Measurements from ENCODE around the gene PRG3.

PRG3 gene

GRCh38 chr11:57419146-57419545 lies 38.2 kb upstream of the PRG3 start:
- no peak for TF ChIP-seq CTCF (IDR thresholded peaks at IDR 0.05; ENCODE audit: low read depth, low read length)
- H3K4me3 ChIP-seq (ENCODE audit: low read depth, low read length) = no peak overlapping the region

DNA sequence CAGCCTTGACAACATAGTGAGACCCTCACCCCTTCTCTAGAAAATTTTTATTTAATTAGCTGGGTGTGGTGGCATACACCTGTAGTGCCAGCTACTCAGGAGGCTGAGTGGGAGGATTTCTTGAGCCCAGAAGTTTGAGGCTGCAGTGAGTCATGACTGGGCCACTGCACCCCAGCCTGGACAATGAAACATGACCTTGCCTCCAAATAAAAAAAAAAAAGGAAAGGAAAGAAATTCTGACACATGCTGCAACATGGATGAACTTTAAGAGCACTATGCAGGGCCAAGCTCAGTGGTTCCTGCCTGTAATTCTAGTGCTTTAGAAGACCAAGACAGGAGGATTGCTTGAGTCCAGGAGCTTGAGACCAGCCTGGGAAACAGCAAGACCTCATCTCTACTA lies 37.2 kb upstream of the PRG3 start:
- no peak overlapping the region for H3K4me3 ChIP-seq (ENCODE audit: low read depth, low read length)
- TF ChIP-seq CTCF (IDR thresholded peaks at IDR 0.05; ENCODE audit: low read depth, low read length) = no peak

DNA sequence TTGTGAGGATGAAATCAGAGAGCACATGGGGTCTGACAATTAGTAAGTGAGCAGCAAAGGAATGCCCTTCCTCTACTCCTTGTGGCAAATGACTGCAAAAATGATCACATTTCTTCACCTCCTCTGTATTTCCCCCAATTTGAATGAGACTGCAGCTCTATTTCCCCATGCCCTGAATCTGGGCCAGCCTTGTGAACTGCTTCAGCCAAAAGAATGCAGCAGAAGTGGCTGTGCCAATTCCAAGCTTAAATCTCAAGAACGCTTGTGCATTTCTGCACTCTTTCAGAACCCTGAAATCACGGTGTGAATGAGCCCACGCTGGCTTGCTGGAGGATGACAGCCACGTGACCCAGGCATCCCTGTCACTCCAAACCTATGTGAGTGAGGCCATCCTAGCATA lies 36.1 kb upstream of the PRG3 start:
- no peak for TF ChIP-seq CTCF (IDR thresholded peaks at IDR 0.05; ENCODE audit: low read depth, low read length)
- H3K4me3 ChIP-seq (ENCODE audit: low read depth, low read length) = no peak overlapping the region

GRCh38 chr11:57416436-57416835 lies 35.5 kb upstream of the PRG3 start:
- H3K4me3 ChIP-seq (ENCODE audit: low read depth, low read length) = no peak overlapping the region
- TF ChIP-seq CTCF (IDR thresholded peaks at IDR 0.05; ENCODE audit: low read depth, low read length) = no peak

DNA sequence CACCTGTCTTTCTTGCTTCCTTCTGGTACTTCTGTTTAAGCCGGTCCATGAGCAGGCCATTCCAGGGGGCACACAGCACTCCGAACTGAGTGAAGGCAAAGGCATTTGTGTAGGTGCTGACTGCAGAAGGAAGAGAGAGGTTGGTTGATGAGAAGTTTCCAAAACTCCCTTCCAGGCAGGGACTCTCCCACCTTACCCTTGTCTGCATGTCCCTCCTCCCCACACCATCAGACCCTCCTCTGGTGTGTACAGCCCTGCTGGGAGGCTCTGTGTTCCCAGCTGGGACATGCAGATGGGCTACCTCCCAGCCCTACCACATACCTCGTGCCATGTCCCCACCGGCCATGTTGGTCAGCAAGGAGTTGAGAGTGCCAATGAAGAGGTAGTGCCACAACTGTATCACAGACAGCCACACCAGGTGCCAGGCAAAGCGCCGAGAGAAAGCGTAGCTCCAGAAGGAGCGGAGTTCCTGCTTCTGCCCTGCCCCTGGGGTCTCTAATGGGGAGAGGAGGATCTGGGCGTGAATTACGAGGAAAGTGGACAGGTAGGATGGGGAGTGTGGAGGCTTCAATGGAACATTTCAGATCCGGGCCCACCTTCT lies 33.8 kb upstream of the PRG3 start:
- no peak overlapping the region for H3K4me3 ChIP-seq (ENCODE audit: low read depth, low read length)
- no peak for TF ChIP-seq CTCF (IDR thresholded peaks at IDR 0.05; ENCODE audit: low read depth, low read length)

- TF ChIP-seq CTCF (IDR thresholded peaks at IDR 0.05; ENCODE audit: low read depth, low read length) = no peak
- no peak overlapping the region for H3K4me3 ChIP-seq (ENCODE audit: low read depth, low read length)
Measured at GRCh38 chr11:57413681-57414080, 32.7 kb upstream of the PRG3 start.

GRCh38 chr11:57410287-57410686 lies 29.3 kb upstream of the PRG3 start:
- TF ChIP-seq CTCF (IDR thresholded peaks at IDR 0.05; ENCODE audit: low read depth, low read length) = no peak
- no peak overlapping the region for H3K4me3 ChIP-seq (ENCODE audit: low read depth, low read length)
